H1 (cell line): ENCODE data around the gene WSCD1. TPM values are rescaled to one million over a fixed set of nuclear protein-coding genes. Genes with fewer than 3 reads are reported as not detected.

ENCODE experiments used
- CTCF ChIA-PET: fragments of 300-600 bp; sonication (Branson Sonifier 250); formaldehyde crosslinking; loops from one replicate; lab custom pipeline; 2021; ENCODE audit not compliant: partially characterized antibody; lab: Charles Lee
- POLR2A ChIA-PET: fragments of 300-600 bp; sonication (Branson Sonifier 250); formaldehyde crosslinking; loops from one replicate; lab custom pipeline; 2021; ENCODE audit warnings: inconsistent platforms; ENCODE audit not compliant: partially characterized antibody; lab: Charles Lee
- DNase-seq, 2 experiments: peaks; one replicate each; pipeline versions ENCODE4 v3.0.0 to v3.0.0-alpha.2; 2010 to 2022; ENCODE audit warnings: low spot score in 2 of 2, low read depth in 1 of 2, mixed read lengths in 1 of 2
- FAIRE-seq: peaks from 2 replicates; lab custom pipeline; 2011; peaks lifted over from hg19 to GRCh38; lab: Jason Lieb, UNC
- H2AFZ ChIP-seq: 2 replicates; pipeline ENCODE4 v1.8.1; 2012; ENCODE audit warnings: low read length, inconsistent platforms
- H2AK5ac ChIP-seq: 2 replicates; pipeline ENCODE4 v1.6.1; 2013; ENCODE audit warnings: low read depth, low read length
- H2BK120ac ChIP-seq: replicated peaks from 2 replicates; pipeline ENCODE3; 2013; ENCODE audit warnings: low read depth, low read length, inconsistent platforms
- H2BK12ac ChIP-seq: 2 replicates; pipeline ENCODE4 v1.6.1; 2013; ENCODE audit warnings: low read depth, low read length
- H2BK15ac ChIP-seq: 2 replicates; pipeline ENCODE4 v1.6.1; 2013; ENCODE audit warnings: low read length
- H2BK20ac ChIP-seq: 2 replicates; pipeline ENCODE4 v1.6.1; 2013; ENCODE audit warnings: low read length
- H2BK5ac ChIP-seq: 2 replicates; pipeline ENCODE4 v1.6.1; 2013; ENCODE audit warnings: low read depth, low read length
- H3K14ac ChIP-seq: 2 replicates; pipeline ENCODE4 v1.6.1; 2013; ENCODE audit warnings: inconsistent platforms; ENCODE audit not compliant: insufficient read length
- H3K18ac ChIP-seq: 2 replicates; pipeline ENCODE4 v1.6.1; 2013; ENCODE audit warnings: low read length; ENCODE audit errors: extremely low read depth
- H3K23ac ChIP-seq: 2 replicates; pipeline ENCODE4 v1.6.1; 2013; ENCODE audit warnings: inconsistent platforms; ENCODE audit not compliant: insufficient read length
- H3K23me2 ChIP-seq: 2 replicates; pipeline ENCODE4 v1.6.1; 2013; ENCODE audit warnings: low read depth, low read length
- H3K27ac ChIP-seq: 2 replicates; pipeline ENCODE4 v1.6.1; 2011; ENCODE audit warnings: low read depth, low read length, inconsistent platforms
- H3K27me3 ChIP-seq, 4 experiments: replicated peaks in 1 of 4; 1 replicate in 1 of 4; 2 replicates in 3 of 4; pipeline versions ENCODE4 v1.6.1 to v1.8.1; 2011 to 2013; ENCODE audit warnings: low read length in 3 of 4, mild to moderate bottlenecking in 3 of 4, inconsistent platforms in 2 of 4, mixed read lengths in 2 of 4, moderate library complexity in 1 of 4; ENCODE audit not compliant: control insufficient read depth in 3 of 4, insufficient read depth in 3 of 4; ENCODE audit errors: extremely low read depth in 1 of 4
- H3K36me3 ChIP-seq, 4 experiments: 2 replicates each; pipeline versions ENCODE4 v1.6.1 to v1.8.1; 2011 to 2013; ENCODE audit warnings: mild to moderate bottlenecking in 4 of 4, low read length in 3 of 4, moderate library complexity in 2 of 4, control low read depth in 1 of 4, inconsistent platforms in 1 of 4; ENCODE audit not compliant: insufficient read depth in 4 of 4, control insufficient read depth in 2 of 4
- H3K4ac ChIP-seq: replicated peaks from 2 replicates; pipeline ENCODE3; 2013; ENCODE audit warnings: low read length, low read depth, mixed read lengths, inconsistent platforms; ENCODE audit not compliant: insufficient read length
- H3K4me1 ChIP-seq, 4 experiments: replicated peaks in 1 of 4; 1 replicate in 1 of 4; 2 replicates in 3 of 4; pipeline versions ENCODE4 v1.6.1 to v1.8.1; 2011 to 2013; ENCODE audit warnings: low read length in 3 of 4, inconsistent platforms in 2 of 4, mixed read lengths in 1 of 4; ENCODE audit not compliant: insufficient read depth in 4 of 4, control insufficient read depth in 3 of 4
- H3K4me2 ChIP-seq, 2 experiments: 2 replicates each; pipeline versions ENCODE4 v1.6.1 to v1.8.1; 2011 to 2013; ENCODE audit warnings: low read depth in 2 of 2, low read length in 2 of 2, control low read depth in 1 of 2, inconsistent platforms in 1 of 2, mild to moderate bottlenecking in 1 of 2; ENCODE audit not compliant: insufficient read depth in 1 of 2
- H3K4me3 ChIP-seq, 4 experiments: fragments of 200-600, 300-600 bp in 1 of 4; sonication (generic), shearing (Covaris generic), sonication (Bioruptor Twin) in 1 of 4; 2 replicates each; pipeline versions ENCODE4 v1.5.1 to v1.8.1; 2011 to 2016; ENCODE audit warnings: low read length in 4 of 4, low read depth in 3 of 4, control low read depth in 2 of 4, inconsistent platforms in 2 of 4, mild to moderate bottlenecking in 2 of 4, mixed read lengths in 1 of 4, moderate library complexity in 1 of 4; ENCODE audit not compliant: insufficient read depth in 2 of 4; ENCODE audit errors: extremely low read depth in 1 of 4
- H3K56ac ChIP-seq: replicated peaks from 2 replicates; pipeline ENCODE3; 2013; ENCODE audit warnings: low read depth, mild to moderate bottlenecking, mixed read lengths, low read length, inconsistent platforms; ENCODE audit not compliant: insufficient read length
- H3K79me1 ChIP-seq: 2 replicates; pipeline ENCODE4 v1.6.1; 2013; ENCODE audit warnings: low read depth, low read length, control low read depth
- H3K79me2 ChIP-seq, 2 experiments: 2 replicates each; pipeline versions ENCODE4 v1.6.1 to v1.8.1; 2012 to 2013; ENCODE audit warnings: low read length in 2 of 2, mild to moderate bottlenecking in 2 of 2, inconsistent platforms in 1 of 2; ENCODE audit not compliant: insufficient read depth in 2 of 2, control insufficient read depth in 1 of 2
- H3K9ac ChIP-seq, 4 experiments: replicated peaks in 1 of 4; 1 replicate in 1 of 4; 2 replicates in 3 of 4; pipeline versions ENCODE4 v1.6.1 to v1.8.1; 2011 to 2013; ENCODE audit warnings: low read depth in 3 of 4, low read length in 3 of 4, control low read depth in 2 of 4, mild to moderate bottlenecking in 2 of 4, moderate library complexity in 2 of 4, inconsistent platforms in 1 of 4; ENCODE audit errors: extremely low read depth in 1 of 4
- H3K9me3 ChIP-seq, 2 experiments: 2 replicates each; pipeline versions ENCODE4 v1.6.1 to v1.8.1; 2012 to 2013; ENCODE audit warnings: mild to moderate bottlenecking in 2 of 2, moderate library complexity in 2 of 2, control low read depth in 1 of 2, inconsistent platforms in 1 of 2, low read depth in 1 of 2, low read length in 1 of 2, mixed read lengths in 1 of 2; ENCODE audit not compliant: insufficient read depth in 2 of 2
- H4K20me1 ChIP-seq, 2 experiments: replicated peaks in 1 of 2; 2 replicates each; pipeline versions ENCODE3 to v1.8.1; 2011 to 2013; ENCODE audit warnings: inconsistent platforms in 2 of 2, low read length in 2 of 2, mild to moderate bottlenecking in 1 of 2; ENCODE audit not compliant: insufficient read depth in 2 of 2, control insufficient read depth in 1 of 2
- H4K5ac ChIP-seq: 2 replicates; pipeline ENCODE4 v1.6.1; 2013; ENCODE audit warnings: low read length, low read depth, mixed read lengths, inconsistent platforms; ENCODE audit not compliant: insufficient read length
- H4K8ac ChIP-seq: 2 replicates; pipeline ENCODE4 v1.8.0; 2013; ENCODE audit warnings: mild to moderate bottlenecking, moderate library complexity, low read length, inconsistent platforms; ENCODE audit not compliant: insufficient read depth; ENCODE audit errors: extremely low read depth
- H4K91ac ChIP-seq: replicated peaks from 2 replicates; pipeline ENCODE3; 2013; ENCODE audit warnings: low read length, mixed read lengths, inconsistent platforms; ENCODE audit not compliant: insufficient read length
- BRCA1 ChIP-seq: IDR thresholded peaks from 2 replicates; pipeline ENCODE4 v1.6.1; 2012; ENCODE audit warnings: low read depth, low read length, improper control_type of control experiment
- CBX8 ChIP-seq: fragments of 300-800, 300-1000 bp; sonication (generic); IDR thresholded peaks from 2 replicates; pipeline ENCODE4 v1.7.1; 2016; ENCODE audit warnings: low read depth, low read length, borderline replicate concordance
- CEBPB ChIP-seq: IDR thresholded peaks from 2 replicates; pipeline ENCODE4 v1.6.1; 2012; ENCODE audit warnings: low read depth, low read length
- CHD1 ChIP-seq: IDR thresholded peaks from 2 replicates; pipeline ENCODE4 v1.6.1; 2012; ENCODE audit warnings: low read depth, low read length, improper control_type of control experiment
- FOSL1 ChIP-seq: IDR thresholded peaks from 2 replicates; pipeline ENCODE4 v1.6.1; 2011; ENCODE audit warnings: mild to moderate bottlenecking, low read depth, low read length, moderate library complexity; ENCODE audit not compliant: insufficient read depth
- HDAC6 ChIP-seq: IDR thresholded peaks from one replicate; pipeline ENCODE4 v1.7.1; 2012; ENCODE audit warnings: low read depth, mild to moderate bottlenecking, inconsistent platforms, low read length, moderate library complexity
- JUND ChIP-seq: IDR thresholded peaks from 2 replicates; pipeline ENCODE4 v1.6.1; 2011; ENCODE audit warnings: mild to moderate bottlenecking, improper control_type of control experiment, low read length
- KDM5A ChIP-seq: fragments of 200-600 bp; IDR thresholded peaks from 2 replicates; pipeline ENCODE4 v1.7.1; 2012; ENCODE audit warnings: mild to moderate bottlenecking, low read length, inconsistent platforms, mixed read lengths
- MAFK ChIP-seq: IDR thresholded peaks from 2 replicates; pipeline ENCODE4 v1.6.1; 2012; ENCODE audit warnings: low read depth, mild to moderate bottlenecking, improper control_type of control experiment, low read length
- POLR2AphosphoS5 ChIP-seq: IDR thresholded peaks from 2 replicates; pipeline ENCODE4 v1.6.1; 2011; ENCODE audit warnings: low read depth, low read length
- RFX5 ChIP-seq: IDR thresholded peaks from 2 replicates; pipeline ENCODE4 v1.6.1; 2011; ENCODE audit warnings: low read depth, low read length, improper control_type of control experiment, borderline replicate concordance
- SAP30 ChIP-seq: fragments of 300-600 bp; sonication (generic); IDR thresholded peaks from 2 replicates; pipeline ENCODE4 v1.7.1; 2012; ENCODE audit warnings: low read length, moderate library complexity, mild to moderate bottlenecking, inconsistent platforms; ENCODE audit not compliant: insufficient read depth, insufficient replicate concordance
- SIN3A ChIP-seq, 2 experiments: IDR thresholded peaks in 1 of 2; conservative IDR thresholded peaks in 1 of 2; 2 replicates each; pipeline ENCODE4 v1.6.1; 2011 to 2012; ENCODE audit warnings: low read length in 2 of 2, improper control_type of control experiment in 1 of 2, low read depth in 1 of 2, mild to moderate bottlenecking in 1 of 2
- SP2 ChIP-seq: IDR thresholded peaks from 2 replicates; pipeline ENCODE4 v1.6.1; 2012; ENCODE audit warnings: mild to moderate bottlenecking, low read length, inconsistent platforms
- WGBS, 2 experiments: shearing (Covaris generic) in 1 of 2; methylation state at CpG; one replicate each; pipeline versions ENCODE4 v1.1.6 to v1.1.7; 2013 to 2015; ENCODE audit warnings: low lambda C conversion rate in 2 of 2, mixed read lengths in 2 of 2, inconsistent platforms in 1 of 2, low coverage in 1 of 2, missing lambda C conversion rate in 1 of 2; ENCODE audit not compliant: insufficient replicate concordance in 2 of 2, insufficient coverage in 1 of 2, insufficient read length in 1 of 2; ENCODE audit errors: extremely low coverage in 1 of 2, missing lambda C conversion rate in 1 of 2; 5-methylcytosine and 5-hydroxymethylcytosine counted together
- polyA plus RNA-seq, 7 experiments: library from polyadenylated mRNA; depleted of rRNA in 3 of 7; stranded (reverse) in 5 of 7; unstranded in 2 of 7; fragments of >200 nt in 5 of 7; fragments of 200-250 nt in 2 of 7; gene quantifications; 1 replicate in 5 of 7; 2 replicates in 1 of 7; 4 replicates in 1 of 7; pipeline versions ENCODE4 v1.2.1 to v1.2.3, GENCODE V29; 2011 to 2013; ENCODE audit warnings: missing spikeins in 2 of 7, mixed read lengths in 2 of 7
- total RNA-seq: library from RNA; stranded (reverse); fragmentation: NEBNext Ultra II Directional; extraction: Animal tissue kit (Norgen Biotek cat#: 25700); gene quantifications from 2 replicates; pipeline ENCODE4 v1.2.1, GENCODE V29; 2021
- TF ChIP-seq, protein P1 (sequence below): IDR thresholded peaks from 2 replicates; pipeline ENCODE4 v1.6.1; 2012; ENCODE audit warnings: inconsistent platforms

The WSCD1 gene
- total and polyA plus RNA-seq, 2 of the 8 experiments (the other 6 are each of a cell fraction or from before 2014, with no cell fraction given) = 21.9 to 39.0 TPM

DNA sequence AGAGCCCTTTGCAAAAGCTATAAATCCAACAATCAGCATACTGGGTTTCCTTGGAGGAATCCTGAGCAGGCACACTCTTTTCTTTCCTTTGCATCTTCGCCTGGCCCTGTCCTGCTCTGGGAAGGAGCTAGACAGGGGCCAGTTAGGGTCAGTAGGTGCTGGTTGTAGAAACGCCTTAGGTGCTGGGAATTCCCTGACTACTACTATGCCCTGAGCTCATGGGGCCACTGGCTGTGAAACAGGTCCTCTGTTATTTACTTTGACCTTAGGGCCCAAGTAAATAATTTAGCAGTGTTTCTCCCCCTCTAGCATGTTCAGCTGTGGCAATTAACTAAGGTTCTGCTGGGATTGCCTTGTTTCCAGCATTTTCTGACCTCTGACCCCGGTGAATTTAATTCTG is 15.8 kb upstream of the WSCD1 start:
- H3K27ac ChIP-seq = no peak overlapping the region
- no peaks in the 10 kb centered on the region for H3K79me2 ChIP-seq
- H2AFZ ChIP-seq = no peak overlapping the region
- H4K5ac ChIP-seq = no peak overlapping the region
- no peak for TF ChIP-seq SP2
- TF ChIP-seq CBX8 = no peak
- no peak for TF ChIP-seq JUND
- no peak for TF ChIP-seq CHD1
- TF ChIP-seq RFX5 = no peak
- no peak for TF ChIP-seq MAFK
- TF ChIP-seq HDAC6 = no peak
- no peak for TF ChIP-seq SAP30
- TF ChIP-seq KDM5A = no peak
- TF ChIP-seq BRCA1 = no peak
- TF ChIP-seq, protein P1, sequence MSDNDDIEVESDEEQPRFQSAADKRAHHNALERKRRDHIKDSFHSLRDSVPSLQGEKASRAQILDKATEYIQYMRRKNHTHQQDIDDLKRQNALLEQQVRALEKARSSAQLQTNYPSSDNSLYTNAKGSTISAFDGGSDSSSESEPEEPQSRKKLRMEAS = no peak
- no peak for TF ChIP-seq SIN3A (conservative IDR thresholded peaks at IDR 0.05 in 1 of 2, IDR thresholded peaks at IDR 0.05 in 1 of 2; ENCODE audit: low read depth in 1 of 2, low read length in 2 of 2)
- no peak for TF ChIP-seq FOSL1
- TF ChIP-seq POLR2AphosphoS5 = no peak
- TF ChIP-seq CEBPB = no peak
- no peak overlapping the region for H3K56ac ChIP-seq
- no peak overlapping the region for H4K8ac ChIP-seq
- H3K27me3 ChIP-seq = no peaks in the 10 kb centered on the region
- no peaks in the 10 kb centered on the region for H3K36me3 ChIP-seq
- no peaks in the 10 kb centered on the region; a peak in 1 of 7 replicates for H3K4me1 ChIP-seq
- H2BK15ac ChIP-seq = no peak overlapping the region
- H2BK120ac ChIP-seq = no peak overlapping the region
- H3K4me3 ChIP-seq = no peak overlapping the region
- H3K4me2 ChIP-seq = no peak overlapping the region
- no peaks in the 10 kb centered on the region for H4K20me1 ChIP-seq
- DNase-seq (no peak), FAIRE-seq (no peak)
- no peak overlapping the region for H3K18ac ChIP-seq
- no peak overlapping the region for H3K14ac ChIP-seq
- no peak overlapping the region for H2AK5ac ChIP-seq
- no peak overlapping the region for H2BK5ac ChIP-seq
- CTCF ChIA-PET = interaction anchor here (0.9 to 2.1 kb wide), 3 partner anchors 14 to 261 kb away, joined by 3 to 7 read pairs (median 5); no protein-coding TSS in a partner anchor
- no peak overlapping the region for H3K4ac ChIP-seq
- H3K23ac ChIP-seq = no peak overlapping the region
- WGBS, 2 experiments = 89% methylated on average over 3 of the region's 3 CpGs; no CpG with 5 or more reads in 1 of the 2 experiments
- H4K91ac ChIP-seq = no peak overlapping the region
- H3K9ac ChIP-seq = no peak overlapping the region
- POLR2A ChIA-PET = interaction anchor here (1.3 kb wide), 1 partner anchor 10 kb away, joined by 3 read pairs; no protein-coding TSS in a partner anchor
- no peak overlapping the region for H2BK12ac ChIP-seq
- no peaks in the 10 kb centered on the region for H3K79me1 ChIP-seq
- H3K9me3 ChIP-seq = no peaks in the 10 kb centered on the region
- H3K23me2 ChIP-seq = no peaks in the 10 kb centered on the region
- H2BK20ac ChIP-seq = no peak overlapping the region
